PC-9 (cell line): Measurements from ENCODE around the gene AGPAT3.

Experiments
- EZH2 ChIP-seq: fragments of 200-600 bp; sonication (generic); IDR thresholded peaks from 2 replicates; pipeline ENCODE4 v1.8.0; 2017; ENCODE audit warnings: antibody characterized with exemption, low read depth
- TF ChIP-seq, protein P1 (sequence below): fragments of 200-600 bp; sonication (generic); conservative IDR thresholded peaks from 2 replicates; pipeline ENCODE4 v1.6.1; 2017; ENCODE audit warnings: mixed run types, antibody characterized with exemption, mild to moderate bottlenecking, moderate library complexity

DNA sequence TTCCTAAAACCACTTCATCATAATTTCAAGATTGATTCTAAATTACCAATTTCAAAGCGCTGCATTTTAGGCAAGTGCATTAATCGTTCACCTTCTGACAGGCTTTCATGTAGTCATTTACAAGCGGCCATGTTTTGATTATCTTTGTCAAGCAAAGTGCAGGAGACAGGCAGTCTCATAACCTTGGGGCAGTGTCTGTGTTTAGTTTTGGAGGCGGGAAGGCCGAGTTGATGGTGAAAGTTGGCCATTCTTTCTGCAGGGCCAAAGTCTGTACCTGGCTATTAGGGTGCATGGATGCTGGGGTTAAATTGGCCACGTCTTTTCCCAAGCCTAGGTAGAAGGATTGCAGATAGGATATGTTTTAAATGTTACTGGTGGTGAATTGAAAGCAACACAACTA is 2.9 kb downstream of the AGPAT3 start:
- TF ChIP-seq, protein P1, sequence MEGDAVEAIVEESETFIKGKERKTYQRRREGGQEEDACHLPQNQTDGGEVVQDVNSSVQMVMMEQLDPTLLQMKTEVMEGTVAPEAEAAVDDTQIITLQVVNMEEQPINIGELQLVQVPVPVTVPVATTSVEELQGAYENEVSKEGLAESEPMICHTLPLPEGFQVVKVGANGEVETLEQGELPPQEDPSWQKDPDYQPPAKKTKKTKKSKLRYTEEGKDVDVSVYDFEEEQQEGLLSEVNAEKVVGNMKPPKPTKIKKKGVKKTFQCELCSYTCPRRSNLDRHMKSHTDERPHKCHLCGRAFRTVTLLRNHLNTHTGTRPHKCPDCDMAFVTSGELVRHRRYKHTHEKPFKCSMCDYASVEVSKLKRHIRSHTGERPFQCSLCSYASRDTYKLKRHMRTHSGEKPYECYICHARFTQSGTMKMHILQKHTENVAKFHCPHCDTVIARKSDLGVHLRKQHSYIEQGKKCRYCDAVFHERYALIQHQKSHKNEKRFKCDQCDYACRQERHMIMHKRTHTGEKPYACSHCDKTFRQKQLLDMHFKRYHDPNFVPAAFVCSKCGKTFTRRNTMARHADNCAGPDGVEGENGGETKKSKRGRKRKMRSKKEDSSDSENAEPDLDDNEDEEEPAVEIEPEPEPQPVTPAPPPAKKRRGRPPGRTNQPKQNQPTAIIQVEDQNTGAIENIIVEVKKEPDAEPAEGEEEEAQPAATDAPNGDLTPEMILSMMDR: no peak
- TF ChIP-seq EZH2: no peak
